IMR-90 (cell line): ENCODE data around the gene DSCAML1. TPM values are rescaled to one million over a fixed set of nuclear protein-coding genes. Genes with fewer than 3 reads are reported as not detected.
"Not testable (repeated sequence)": the region's sequence is repeated elsewhere in the genome, so short reads cannot be mapped to it uniquely, and the experiment has no call there.

ENCODE experiments used
- ATAC-seq: fragments of 200-7000 bp; cut with Tn5 transposase; 2 replicates; pipeline ENCODE4 v1.9.1; 2020; ENCODE audit warnings: low read depth, mild to moderate bottlenecking, moderate library complexity
- BruUV-seq: library from RNA; stranded (reverse); fragments of 400-500 nt; replicated peaks from 2 replicates; lab custom pipeline; 2021; lab: Mats Ljungman, UMichigan
- CTCF ChIA-PET: fragments of 300-600 bp; formaldehyde crosslinking; extraction: SDS; loops from one replicate; lab custom pipeline; 2021; ENCODE audit warnings: antibody characterized with exemption; lab: Yijun Ruan, JAX
- POLR2A ChIA-PET: fragments of 300-600 bp; sonication (Branson Sonifier 250); formaldehyde crosslinking; loops from one replicate; lab custom pipeline; 2022; ENCODE audit warnings: antibody characterized with exemption; ENCODE audit not compliant: unreplicated experiment; lab: Charles Lee
- DNase-seq: peaks from one replicate; pipeline ENCODE4 v3.0.0; 2013
- H2AFZ ChIP-seq: replicated peaks from 2 replicates; pipeline ENCODE3; 2013; ENCODE audit warnings: low read length, mild to moderate bottlenecking; ENCODE audit not compliant: poor library complexity
- H2AK5ac ChIP-seq: 2 replicates; pipeline ENCODE4 v1.6.1; 2013; ENCODE audit warnings: low read depth, low read length, inconsistent platforms
- H2AK9ac ChIP-seq: replicated peaks from 2 replicates; pipeline ENCODE3; 2013; ENCODE audit warnings: mild to moderate bottlenecking, low read depth, low read length, moderate library complexity; ENCODE audit not compliant: poor library complexity
- H2BK120ac ChIP-seq: 2 replicates; pipeline ENCODE4 v1.6.1; 2013; ENCODE audit warnings: low read depth, low read length, inconsistent platforms
- H2BK15ac ChIP-seq: 3 replicates; pipeline ENCODE4 v1.6.1; 2013; ENCODE audit warnings: low read depth, low read length, inconsistent platforms
- H2BK20ac ChIP-seq: 2 replicates; pipeline ENCODE4 v1.6.1; 2013; ENCODE audit warnings: low read depth, mild to moderate bottlenecking, inconsistent platforms, low read length, moderate library complexity
- H2BK5ac ChIP-seq: 2 replicates; pipeline ENCODE4 v1.6.1; 2013; ENCODE audit warnings: mild to moderate bottlenecking, low read depth, low read length, inconsistent platforms; ENCODE audit not compliant: poor library complexity, severe bottlenecking
- H3K14ac ChIP-seq: replicated peaks from 2 replicates; pipeline ENCODE4 v1.6.1; 2013; ENCODE audit warnings: low read depth, low read length, inconsistent platforms
- H3K18ac ChIP-seq: 2 replicates; pipeline ENCODE4 v1.6.1; 2013; ENCODE audit warnings: low read depth, low read length, control low read depth
- H3K23ac ChIP-seq: 2 replicates; pipeline ENCODE4 v1.6.1; 2013; ENCODE audit warnings: low read depth, low read length, inconsistent platforms
- H3K27ac ChIP-seq: 2 replicates; pipeline ENCODE4 v1.5.1; 2013; ENCODE audit warnings: mild to moderate bottlenecking, control low read depth, low read length; ENCODE audit not compliant: insufficient read depth
- H3K27me3 ChIP-seq: 2 replicates; pipeline ENCODE4 v1.6.1; 2013; ENCODE audit warnings: low read length; ENCODE audit not compliant: control insufficient read depth, insufficient read depth
- H3K36me3 ChIP-seq: 2 replicates; pipeline ENCODE4 v1.6.1; 2013; ENCODE audit warnings: low read length, mixed read lengths; ENCODE audit not compliant: control insufficient read depth, insufficient read depth
- H3K4ac ChIP-seq: 2 replicates; pipeline ENCODE4 v1.6.1; 2013; ENCODE audit warnings: low read depth, low read length, inconsistent platforms
- H3K4me1 ChIP-seq: 2 replicates; pipeline ENCODE4 v1.6.1; 2013; ENCODE audit warnings: low read length, mixed read lengths; ENCODE audit not compliant: control insufficient read depth, insufficient read depth
- H3K4me2 ChIP-seq: 2 replicates; pipeline ENCODE4 v1.6.1; 2013; ENCODE audit warnings: low read depth, mild to moderate bottlenecking, control low read depth, low read length, moderate library complexity
- H3K4me3 ChIP-seq: 2 replicates; pipeline ENCODE4 v1.5.1; 2013; ENCODE audit warnings: low read depth, mild to moderate bottlenecking, control low read depth, low read length, moderate library complexity; ENCODE audit not compliant: insufficient read depth
- H3K56ac ChIP-seq: 2 replicates; pipeline ENCODE4 v1.6.1; 2013; ENCODE audit warnings: low read length, inconsistent platforms; ENCODE audit not compliant: insufficient read depth; ENCODE audit errors: extremely low read depth
- H3K79me1 ChIP-seq, 2 experiments: 2 replicates each; pipeline ENCODE4 v1.6.1; 2013; ENCODE audit warnings: low read length in 2 of 2, inconsistent platforms in 1 of 2, low read depth in 1 of 2
- H3K9ac ChIP-seq: 2 replicates; pipeline ENCODE4 v1.6.1; 2013; ENCODE audit warnings: low read depth, low read length, control low read depth
- H3K9me1 ChIP-seq: 2 replicates; pipeline ENCODE4 v1.6.1; 2013; ENCODE audit warnings: low read length, inconsistent platforms; ENCODE audit not compliant: insufficient read depth
- H3K9me3 ChIP-seq: 2 replicates; pipeline ENCODE4 v1.6.1; 2013; ENCODE audit warnings: low read length; ENCODE audit not compliant: control insufficient read depth, insufficient read depth
- H4K20me1 ChIP-seq: 2 replicates; pipeline ENCODE4 v1.6.1; 2013; ENCODE audit warnings: low read length, inconsistent platforms; ENCODE audit not compliant: insufficient read depth
- H4K5ac ChIP-seq: 2 replicates; pipeline ENCODE4 v1.6.1; 2013; ENCODE audit warnings: mild to moderate bottlenecking, low read depth, low read length, control low read depth
- H4K8ac ChIP-seq, 2 experiments: 2 replicates each; pipeline ENCODE4 v1.6.1; 2013; ENCODE audit warnings: low read depth in 2 of 2, low read length in 2 of 2, control low read depth in 1 of 2, inconsistent platforms in 1 of 2
- H4K91ac ChIP-seq: 2 replicates; pipeline ENCODE4 v1.6.1; 2013; ENCODE audit warnings: low read depth, low read length, inconsistent platforms; ENCODE audit not compliant: insufficient read depth
- WGBS, 2 experiments: methylation state at CpG; one replicate each; pipeline versions ENCODE4 v1.1.5 to v1.1.7; 2013; ENCODE audit warnings: missing lambda C conversion rate in 2 of 2; ENCODE audit not compliant: insufficient read length in 1 of 2; ENCODE audit errors: extremely low coverage in 2 of 2; 5-methylcytosine and 5-hydroxymethylcytosine counted together
- dilution Hi-C: fragments of 300-500 bp; cut with HindIII; formaldehyde crosslinking; loops from one replicate; pipeline ENCODE4 v1.14.3; 2018; ENCODE audit warnings: low sequenced_read_pairs; ENCODE audit not compliant: unreplicated experiment
- in situ Hi-C: fragments of 300-500 bp; cut with MboI; formaldehyde crosslinking; loops from 3 replicates; pipeline ENCODE4 v1.14.3; 2019; ENCODE audit warnings: low sequenced_read_pairs, inconsistent platforms, mixed read lengths
- intact Hi-C: fragments of 100-400 bp; cut with micrococcal nuclease; formaldehyde crosslinking; loops from 2 replicates; pipeline ENCODE4 v1.10.0; 2022
- polyA plus RNA-seq, 3 experiments: library from polyadenylated mRNA; depleted of rRNA; stranded (reverse); fragments of >200 nt; gene quantifications; 2 replicates each; pipeline ENCODE4 v1.2.3, GENCODE V29; 2012; ENCODE audit warnings: low replicate concordance in 1 of 3
- total RNA-seq: library from RNA; depleted of rRNA; stranded (reverse); fragments of >200 nt; gene quantifications from 2 replicates; pipeline ENCODE4 v1.2.3, GENCODE V29; 2012

Gene DSCAML1
- total and polyA plus RNA-seq, 2 of the 4 experiments (the other 2 are of a cell fraction), result not detected

DNA sequence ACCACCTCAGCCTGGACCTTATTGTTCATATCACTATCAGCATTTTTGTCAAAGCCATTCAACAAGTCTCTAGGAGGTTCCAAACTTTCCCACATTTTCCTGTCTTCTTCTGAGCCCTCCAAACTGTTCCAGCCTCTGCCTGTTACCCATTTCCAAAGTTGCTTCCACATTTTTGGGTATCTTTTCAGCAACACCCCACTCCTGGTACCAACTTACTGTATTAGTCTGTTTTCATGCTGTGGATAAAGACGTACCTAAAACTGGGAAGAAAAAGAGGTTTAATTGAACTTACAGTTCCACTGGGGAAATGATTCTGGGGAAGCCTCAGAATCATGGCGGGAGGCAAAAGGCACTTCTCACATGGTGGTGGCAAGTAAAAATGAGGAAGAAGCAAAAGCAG is 391.1 kb downstream of the DSCAML1 start:
- H3K79me1 ChIP-seq, H3K9ac ChIP-seq, H3K4me2 ChIP-seq, H3K27me3 ChIP-seq, dilution Hi-C loops, H3K14ac ChIP-seq, H3K18ac ChIP-seq, intact Hi-C loops, H2BK5ac ChIP-seq, BruUV-seq, H3K4me3 ChIP-seq, H2BK20ac ChIP-seq, H3K23ac ChIP-seq, H3K4me1 ChIP-seq, ATAC-seq, H2AK9ac ChIP-seq, H4K8ac ChIP-seq, H2AK5ac ChIP-seq, H2BK15ac ChIP-seq, H4K20me1 ChIP-seq, H3K9me1 ChIP-seq, POLR2A ChIA-PET, H3K4ac ChIP-seq, H4K5ac ChIP-seq, DNase-seq, H3K9me3 ChIP-seq, H3K27ac ChIP-seq, in situ Hi-C loops, H2BK120ac ChIP-seq, H4K91ac ChIP-seq, H2AFZ ChIP-seq, H3K56ac ChIP-seq: not testable (repeated sequence)
- WGBS, 2 experiments, result no CpG with 5 or more reads among the region's 2 CpGs
- CTCF ChIA-PET, result interaction anchor here (0.7 kb wide), 1 partner anchor 993 kb away, joined by 4 read pairs; no protein-coding TSS in a partner anchor
- H3K36me3 ChIP-seq, result peaks cover 29% of the 10 kb centered on the region

DNA sequence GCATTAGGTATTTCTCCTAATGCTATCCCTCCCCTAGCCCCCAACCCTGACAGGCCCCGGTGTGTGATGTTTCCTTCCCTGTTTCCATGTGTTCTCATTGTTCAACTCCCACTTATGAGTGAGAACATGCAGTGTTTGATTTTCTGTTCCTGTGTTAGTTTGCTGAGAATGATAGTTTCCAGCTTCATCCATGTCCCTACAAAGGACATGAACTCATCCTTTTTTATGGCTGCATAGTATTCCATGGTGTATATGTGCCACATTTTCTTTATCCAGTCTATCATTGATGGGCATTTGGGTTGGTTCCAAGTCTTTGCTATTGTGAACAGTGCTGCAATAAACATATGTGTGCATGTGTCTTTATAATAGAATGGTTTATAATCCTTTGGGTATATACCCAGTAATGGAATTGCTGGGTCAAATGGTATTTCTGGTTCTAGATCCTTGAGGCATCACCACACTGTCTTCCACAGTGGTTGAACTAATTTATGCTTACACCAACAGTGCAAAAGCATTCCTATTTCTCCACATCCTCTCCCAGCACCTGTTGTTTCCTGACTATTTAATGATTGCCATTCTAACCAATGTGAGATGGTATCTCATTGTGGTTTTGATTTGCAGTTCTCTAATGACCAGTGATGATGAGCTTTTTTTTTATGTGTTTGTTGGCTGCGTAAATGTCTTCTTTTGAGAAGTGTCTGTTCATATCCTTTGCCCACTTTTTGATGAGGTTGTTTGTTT is 397.7 kb downstream of the DSCAML1 start:
- CTCF ChIA-PET, ATAC-seq, H3K9me1 ChIP-seq, POLR2A ChIA-PET, H3K79me1 ChIP-seq, dilution Hi-C loops, H3K4me1 ChIP-seq, H3K56ac ChIP-seq, H3K4me3 ChIP-seq, H3K18ac ChIP-seq, H2BK5ac ChIP-seq, H2AK9ac ChIP-seq, BruUV-seq, in situ Hi-C loops, H2BK15ac ChIP-seq, H4K91ac ChIP-seq, DNase-seq, H2AK5ac ChIP-seq, H3K4me2 ChIP-seq, H3K9me3 ChIP-seq, H3K9ac ChIP-seq, H2BK120ac ChIP-seq, H3K14ac ChIP-seq, H4K8ac ChIP-seq, H3K4ac ChIP-seq, H3K27ac ChIP-seq, H2AFZ ChIP-seq, H3K27me3 ChIP-seq, H2BK20ac ChIP-seq, intact Hi-C loops, H4K20me1 ChIP-seq, H3K23ac ChIP-seq, H4K5ac ChIP-seq: not testable (repeated sequence)
- peaks cover 36% of the 10 kb centered on the region for H3K36me3 ChIP-seq
- WGBS, 2 experiments, result no CpG with 5 or more reads among the region's 2 CpGs
